Fibroblast of skin of left quadriceps (primary cell): ENCODE measurements around the gene SIGLEC6.

ENCODE experiments used
- DNase-seq, 2 experiments: peaks; one replicate each; pipeline ENCODE4 v3.0.0-alpha.2; 2013; ENCODE audit warnings: low read depth in 2 of 2

Gene SIGLEC6

DNA sequence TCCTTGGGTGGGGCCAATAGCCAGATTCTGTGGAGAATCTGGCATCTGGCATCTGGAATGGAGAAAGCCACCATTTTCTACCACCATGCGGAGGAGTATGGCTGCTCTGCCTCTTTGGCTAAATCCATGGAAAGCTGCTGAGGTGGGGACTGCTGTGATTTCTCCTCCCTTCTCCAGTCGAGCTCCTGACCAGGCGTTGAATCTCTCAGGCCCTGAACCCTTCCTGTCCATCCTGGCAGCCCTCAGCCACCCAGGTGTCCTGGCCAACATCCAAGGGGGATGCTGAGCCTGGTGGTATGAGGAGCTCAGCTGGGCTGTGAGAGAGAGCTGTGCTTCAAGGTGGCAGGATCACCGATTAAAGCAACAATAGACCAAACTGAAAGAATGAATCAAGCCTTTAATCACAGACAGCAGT lies 17.4 kb upstream of the SIGLEC6 start:
- no peak for DNase-seq

- no peak for DNase-seq
Observed at GRCh38 chr19:51548213-51548651, 16.8 kb upstream of the SIGLEC6 start.

DNA sequence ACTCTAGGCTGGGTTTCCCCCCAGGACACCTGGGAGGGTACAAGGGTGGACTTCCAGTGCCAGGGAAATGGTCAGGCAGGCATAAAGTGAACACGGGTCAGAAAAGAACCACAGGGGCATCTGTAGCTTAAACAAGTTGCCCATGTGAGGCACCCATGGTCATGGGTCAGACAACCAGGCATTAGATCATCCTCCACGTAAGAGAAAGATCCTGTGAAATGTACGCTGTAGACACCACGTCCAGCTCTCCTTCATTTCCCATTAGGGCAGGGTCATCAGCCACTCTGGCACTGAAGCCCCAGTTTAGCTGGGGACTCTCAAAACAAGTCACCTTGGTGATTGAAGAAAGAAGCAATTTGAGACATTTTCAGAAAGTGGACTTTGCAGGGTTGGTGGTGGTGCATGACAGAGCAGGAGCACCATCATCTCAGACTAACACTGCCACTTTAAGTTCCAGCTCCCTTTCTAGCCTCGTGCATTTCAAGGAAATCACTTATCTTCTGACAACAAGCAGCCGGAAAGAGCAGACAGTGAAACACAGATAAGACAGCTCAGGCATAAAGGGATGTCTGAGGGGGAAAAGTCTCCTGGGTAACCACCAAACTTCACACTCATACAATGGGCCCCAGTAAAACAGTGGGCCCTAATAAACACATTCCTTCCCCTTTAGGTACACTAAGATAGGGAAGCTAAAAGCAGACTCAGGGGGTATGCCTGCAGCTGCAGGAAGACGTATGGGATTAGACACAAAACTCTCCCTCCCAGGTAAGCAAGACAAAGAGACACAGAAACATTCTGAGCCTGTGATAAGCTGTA lies 16.1 kb upstream of the SIGLEC6 start:
- DNase-seq = no peak

DNA sequence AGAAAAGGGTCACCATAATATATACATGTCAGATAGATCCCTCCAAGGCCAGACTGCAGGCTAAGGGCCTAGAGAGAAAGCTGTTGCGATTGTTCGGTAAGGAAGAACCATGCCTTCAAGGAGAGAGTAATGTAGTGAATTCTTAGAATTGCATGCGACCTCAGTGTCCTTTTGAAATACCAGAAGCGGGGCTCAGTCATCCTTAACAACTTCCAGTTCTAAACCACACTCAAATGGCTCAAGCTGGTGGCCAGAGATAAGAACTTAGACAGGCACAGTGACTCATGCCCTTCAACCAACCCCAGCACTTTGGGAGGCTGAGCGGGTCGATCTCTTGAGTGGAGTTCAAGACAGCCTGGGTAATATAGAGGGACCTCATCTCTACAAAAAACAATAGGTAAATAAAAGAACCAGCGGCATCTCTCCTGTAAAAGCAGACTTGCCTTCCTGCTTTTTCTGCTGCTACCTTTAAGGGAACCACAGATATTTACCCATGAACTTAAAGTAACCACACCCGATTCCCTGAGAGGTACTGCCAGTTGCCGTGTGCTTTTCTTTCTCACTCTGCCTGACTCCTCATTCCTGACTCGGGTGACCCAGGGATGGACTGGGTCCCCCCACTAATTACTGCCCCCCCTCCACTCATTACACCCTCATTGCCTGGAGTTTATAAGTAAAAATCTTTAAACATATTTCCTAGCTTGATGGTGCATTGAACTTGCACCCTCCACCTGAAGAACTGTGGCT lies 15.4 kb upstream of the SIGLEC6 start:
- no peak for DNase-seq

DNA sequence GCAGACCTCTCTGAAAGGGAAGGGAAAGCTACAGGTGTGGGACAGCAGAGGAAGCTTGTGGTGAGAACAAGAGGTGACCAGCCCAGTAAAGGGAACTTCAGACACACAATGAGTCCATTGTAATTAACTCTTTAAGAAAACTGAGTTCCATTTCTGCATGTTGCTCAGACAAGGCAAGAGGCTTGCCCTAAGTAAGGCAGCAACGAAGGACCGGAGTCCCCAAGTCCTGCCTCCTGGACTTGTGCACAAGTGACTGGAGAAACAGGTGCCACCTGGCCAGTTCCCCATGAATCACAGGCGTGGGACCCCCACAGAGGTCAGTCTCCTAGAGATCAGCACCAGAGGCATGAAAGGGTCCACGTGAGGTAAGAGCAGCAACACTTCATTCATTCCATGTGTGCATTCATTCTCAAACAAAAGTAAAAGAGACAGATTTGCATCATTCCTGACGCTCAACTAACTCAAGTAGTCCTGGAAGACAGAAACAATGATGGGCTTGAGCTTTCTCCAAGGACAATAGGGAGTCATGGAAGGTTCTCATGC lies 14.7 kb upstream of the SIGLEC6 start:
- DNase-seq = no peak

DNA sequence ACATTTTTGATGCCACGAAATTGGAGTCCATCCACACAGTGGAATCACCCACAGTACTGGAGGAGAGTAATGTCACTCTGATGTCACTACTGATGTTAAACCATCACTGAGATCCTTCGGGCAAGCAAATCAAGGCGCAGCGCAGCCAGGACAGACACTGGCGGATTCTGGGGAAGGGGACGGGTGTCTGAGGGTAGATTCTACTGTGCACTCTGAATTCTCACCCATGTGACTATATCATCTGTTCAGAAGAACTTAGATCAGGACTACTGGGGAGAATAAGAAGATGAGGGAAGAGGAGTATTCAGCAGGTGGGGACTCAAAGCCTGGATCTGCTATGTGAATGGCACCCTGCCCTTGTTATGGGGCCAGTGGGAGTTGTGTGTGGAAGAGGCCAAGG lies 12.6 kb upstream of the SIGLEC6 start:
- no peak for DNase-seq

GRCh38 chr19:51542699-51543098 lies 11.2 kb upstream of the SIGLEC6 start:
- DNase-seq = no peak

- no peak for DNase-seq
Observed at GRCh38 chr19:51541458-51542357, 10.2 kb upstream of the SIGLEC6 start.

DNA sequence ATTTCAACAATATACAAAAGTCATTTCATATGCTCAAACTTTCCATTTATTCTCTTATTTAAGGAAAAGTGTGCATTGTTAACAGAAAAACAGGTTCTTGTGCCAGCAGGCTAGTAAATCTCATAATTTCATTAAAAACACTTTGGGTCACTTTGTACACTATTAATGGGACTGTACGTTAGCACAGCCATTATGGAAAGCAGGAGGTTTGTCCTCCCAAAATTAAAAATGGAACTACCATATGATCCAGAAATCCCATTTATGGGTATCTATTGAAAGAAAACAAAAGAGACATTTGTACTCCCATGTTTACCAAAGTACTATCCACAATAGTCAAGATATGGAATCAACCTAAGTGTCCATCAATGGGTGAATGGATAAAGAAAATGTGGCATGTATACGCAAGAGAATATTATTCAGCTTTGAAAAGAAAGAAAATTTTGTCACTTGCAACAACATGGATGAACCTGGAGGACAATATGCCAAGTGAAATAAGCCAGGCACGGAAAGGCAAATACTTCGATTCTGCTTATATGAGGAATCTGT lies 8.4 kb upstream of the SIGLEC6 start:
- no peak for DNase-seq

GRCh38 chr19:51535535-51535934 lies 4.1 kb upstream of the SIGLEC6 start:
- no peak for DNase-seq

DNA sequence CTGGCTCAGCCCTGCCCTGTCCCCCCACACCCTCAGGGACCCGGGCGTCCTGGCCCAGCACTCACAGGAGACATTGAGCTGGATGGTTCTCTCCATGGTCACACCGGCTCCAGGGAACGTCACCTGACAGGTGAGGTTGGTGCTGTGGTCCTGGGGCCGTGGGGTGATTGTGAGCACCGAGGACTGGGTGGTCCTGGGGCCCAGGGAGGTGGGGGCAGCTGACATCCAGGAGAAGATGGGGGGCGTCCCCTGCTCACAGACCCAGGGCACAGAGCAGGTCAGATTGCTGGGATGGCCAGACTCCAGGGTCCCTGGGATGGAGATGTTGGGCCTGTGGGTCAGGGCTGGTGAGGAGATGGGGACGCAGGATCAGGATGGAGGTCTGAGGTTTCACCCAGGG lies 854 bp downstream of the SIGLEC6 start:
- DNase-seq = no peak

- DNase-seq = no peak
Observed at GRCh38 chr19:51529301-51529700, 2.2 kb downstream of the SIGLEC6 start.

- DNase-seq = no peak
Observed at GRCh38 chr19:51525651-51526050, 5.8 kb downstream of the SIGLEC6 start.

- no peak for DNase-seq
Observed at GRCh38 chr19:51524666-51525264, 6.7 kb downstream of the SIGLEC6 start.

GRCh38 chr19:51521781-51522180 lies 9.7 kb downstream of the SIGLEC6 start:
- DNase-seq = no peak

DNA sequence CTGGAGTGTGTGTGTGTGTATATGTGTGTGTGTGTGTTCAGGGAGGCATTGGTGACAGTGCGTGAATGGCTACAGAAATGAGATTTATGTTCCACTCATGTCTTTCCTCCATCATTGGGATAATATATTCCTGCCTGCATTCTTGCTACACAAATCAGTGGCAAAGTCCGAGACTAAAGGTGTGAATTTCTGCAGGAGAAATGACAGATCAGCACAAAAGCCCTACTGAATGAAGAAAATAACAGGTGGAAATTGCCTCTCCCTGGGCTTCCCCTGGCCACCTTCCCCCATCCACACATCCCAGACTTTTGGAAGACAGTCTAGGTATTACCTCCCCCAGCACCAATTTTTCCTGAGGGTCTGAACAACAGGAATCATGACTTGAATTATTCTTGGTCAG lies 10.1 kb downstream of the SIGLEC6 start:
- DNase-seq = no peak

- DNase-seq = no peak
Observed at GRCh38 chr19:51520728-51521127, 10.7 kb downstream of the SIGLEC6 start.

- peak; percentile 3 to 16 for DNase-seq
Observed at GRCh38 chr19:51514866-51515481, 16.5 kb downstream of the SIGLEC6 start.

DNA sequence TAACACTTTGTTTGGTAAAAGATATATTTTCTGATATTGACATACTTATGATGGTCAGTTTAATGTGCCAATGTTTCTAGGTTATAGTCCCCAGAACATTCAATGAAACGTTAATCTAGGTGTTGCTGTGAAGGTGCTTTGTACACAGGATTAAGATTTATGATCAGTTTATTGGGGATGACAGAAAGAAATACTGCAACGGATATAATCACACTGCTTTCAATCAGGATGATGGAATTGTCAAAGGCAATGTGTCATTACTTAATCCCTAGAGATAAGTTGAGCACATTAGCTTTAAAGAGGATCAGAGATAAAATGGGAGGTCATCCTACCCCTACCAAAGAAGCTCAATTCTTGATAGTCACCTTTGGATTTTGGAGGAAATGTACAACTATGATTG lies 17.5 kb downstream of the SIGLEC6 start:
- no peak for DNase-seq

- no peak for DNase-seq
Observed at GRCh38 chr19:51511353-51511752, 20.1 kb downstream of the SIGLEC6 start.
